Tibial nerve (tissue), 4 donors: ENCODE results near the gene PANX2.

Experiments used
- CTCF ChIP-seq, 5 experiments: fragments of 200-600 bp in 3 of 5; fragments of 450-650 bp in 2 of 5; sonication (generic) in 3 of 5; IDR thresholded peaks; one replicate each; pipeline ENCODE4 v1.5.1; 2016 to 2019; ENCODE audit warnings: antibody characterized with exemption in 5 of 5, mild to moderate bottlenecking in 3 of 5, moderate library complexity in 2 of 5
- EP300 ChIP-seq, 2 donors: sonication (generic); formaldehyde crosslinking; IDR thresholded peaks; one replicate each; pipeline ENCODE4 v1.6.1; 2017; ENCODE audit warnings: antibody characterized with exemption in 2 of 2, mild to moderate bottlenecking in 1 of 2
- POLR2A ChIP-seq, 2 donors: fragments of 450-650 bp; IDR thresholded peaks; one replicate each; pipeline ENCODE4 v1.6.1; 2017; ENCODE audit warnings: antibody characterized with exemption in 2 of 2, mild to moderate bottlenecking in 2 of 2, moderate library complexity in 2 of 2

GRCh38 chr22:50160947-50161346, 9.6 kb upstream of the PANX2 start:
- no peak for TF ChIP-seq CTCF (IDR thresholded peaks at IDR 0.05)
- TF ChIP-seq POLR2A (IDR thresholded peaks at IDR 0.05): no peak
- TF ChIP-seq EP300 (IDR thresholded peaks at IDR 0.05): no peak
